Measurements from ENCODE around the gene SMCHD1.

Gene SMCHD1

DNA sequence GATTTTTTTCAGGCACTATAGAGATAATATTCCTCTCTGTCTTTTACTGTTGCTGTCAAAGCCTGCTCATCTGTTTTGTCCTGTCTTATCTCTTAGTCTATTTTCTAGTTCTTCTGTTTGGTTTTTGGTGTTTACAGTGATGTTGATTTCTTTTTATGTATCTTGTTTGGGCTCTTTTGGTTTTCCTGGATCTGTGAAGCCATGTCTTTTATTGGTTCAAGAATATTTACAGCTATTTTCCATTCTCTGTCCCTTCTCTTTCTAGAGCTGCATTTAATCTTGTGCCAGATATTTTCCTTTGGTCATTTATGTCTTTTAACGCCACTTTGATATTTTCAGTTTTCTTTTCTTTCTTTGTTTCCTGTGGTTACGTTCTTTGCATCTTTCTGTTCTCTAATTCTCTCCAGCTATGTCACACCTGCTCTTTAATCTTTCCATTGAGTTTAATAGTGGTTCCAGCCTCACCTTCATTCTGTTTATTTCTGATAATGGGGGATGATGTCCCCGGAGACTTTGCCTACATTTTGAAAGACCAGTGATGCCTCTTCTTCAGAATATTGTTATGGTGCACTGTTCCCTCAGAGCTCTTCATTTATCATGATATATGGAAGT, 32.0 kb downstream of the SMCHD1 start:
- TF ChIP-seq POLR2AphosphoS5 (IDR thresholded peaks at IDR 0.05; ENCODE audit: low read depth) (no peak), GABPA (IDR thresholded peaks at IDR 0.05; ENCODE audit: low read depth) (no peak), SPI1 (IDR thresholded peaks at IDR 0.05; ENCODE audit: borderline replicate concordance, low read depth) (no peak)
- TF ChIP-seq, protein P1, sequence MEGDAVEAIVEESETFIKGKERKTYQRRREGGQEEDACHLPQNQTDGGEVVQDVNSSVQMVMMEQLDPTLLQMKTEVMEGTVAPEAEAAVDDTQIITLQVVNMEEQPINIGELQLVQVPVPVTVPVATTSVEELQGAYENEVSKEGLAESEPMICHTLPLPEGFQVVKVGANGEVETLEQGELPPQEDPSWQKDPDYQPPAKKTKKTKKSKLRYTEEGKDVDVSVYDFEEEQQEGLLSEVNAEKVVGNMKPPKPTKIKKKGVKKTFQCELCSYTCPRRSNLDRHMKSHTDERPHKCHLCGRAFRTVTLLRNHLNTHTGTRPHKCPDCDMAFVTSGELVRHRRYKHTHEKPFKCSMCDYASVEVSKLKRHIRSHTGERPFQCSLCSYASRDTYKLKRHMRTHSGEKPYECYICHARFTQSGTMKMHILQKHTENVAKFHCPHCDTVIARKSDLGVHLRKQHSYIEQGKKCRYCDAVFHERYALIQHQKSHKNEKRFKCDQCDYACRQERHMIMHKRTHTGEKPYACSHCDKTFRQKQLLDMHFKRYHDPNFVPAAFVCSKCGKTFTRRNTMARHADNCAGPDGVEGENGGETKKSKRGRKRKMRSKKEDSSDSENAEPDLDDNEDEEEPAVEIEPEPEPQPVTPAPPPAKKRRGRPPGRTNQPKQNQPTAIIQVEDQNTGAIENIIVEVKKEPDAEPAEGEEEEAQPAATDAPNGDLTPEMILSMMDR (IDR thresholded peaks at IDR 0.05; ENCODE audit: insufficient read depth, low read length), result no peak
- TF ChIP-seq, protein P2, sequence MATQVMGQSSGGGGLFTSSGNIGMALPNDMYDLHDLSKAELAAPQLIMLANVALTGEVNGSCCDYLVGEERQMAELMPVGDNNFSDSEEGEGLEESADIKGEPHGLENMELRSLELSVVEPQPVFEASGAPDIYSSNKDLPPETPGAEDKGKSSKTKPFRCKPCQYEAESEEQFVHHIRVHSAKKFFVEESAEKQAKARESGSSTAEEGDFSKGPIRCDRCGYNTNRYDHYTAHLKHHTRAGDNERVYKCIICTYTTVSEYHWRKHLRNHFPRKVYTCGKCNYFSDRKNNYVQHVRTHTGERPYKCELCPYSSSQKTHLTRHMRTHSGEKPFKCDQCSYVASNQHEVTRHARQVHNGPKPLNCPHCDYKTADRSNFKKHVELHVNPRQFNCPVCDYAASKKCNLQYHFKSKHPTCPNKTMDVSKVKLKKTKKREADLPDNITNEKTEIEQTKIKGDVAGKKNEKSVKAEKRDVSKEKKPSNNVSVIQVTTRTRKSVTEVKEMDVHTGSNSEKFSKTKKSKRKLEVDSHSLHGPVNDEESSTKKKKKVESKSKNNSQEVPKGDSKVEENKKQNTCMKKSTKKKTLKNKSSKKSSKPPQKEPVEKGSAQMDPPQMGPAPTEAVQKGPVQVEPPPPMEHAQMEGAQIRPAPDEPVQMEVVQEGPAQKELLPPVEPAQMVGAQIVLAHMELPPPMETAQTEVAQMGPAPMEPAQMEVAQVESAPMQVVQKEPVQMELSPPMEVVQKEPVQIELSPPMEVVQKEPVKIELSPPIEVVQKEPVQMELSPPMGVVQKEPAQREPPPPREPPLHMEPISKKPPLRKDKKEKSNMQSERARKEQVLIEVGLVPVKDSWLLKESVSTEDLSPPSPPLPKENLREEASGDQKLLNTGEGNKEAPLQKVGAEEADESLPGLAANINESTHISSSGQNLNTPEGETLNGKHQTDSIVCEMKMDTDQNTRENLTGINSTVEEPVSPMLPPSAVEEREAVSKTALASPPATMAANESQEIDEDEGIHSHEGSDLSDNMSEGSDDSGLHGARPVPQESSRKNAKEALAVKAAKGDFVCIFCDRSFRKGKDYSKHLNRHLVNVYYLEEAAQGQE (IDR thresholded peaks at IDR 0.05; ENCODE audit: insufficient replicate concordance, low read depth), result no peak
- no peaks in the 10 kb centered on the region for H3K27me3 ChIP-seq (ENCODE audit: insufficient read depth, poor library complexity, severe bottlenecking)
- DNase-seq (ENCODE audit: low read depth in 1 of 2, low spot score in 1 of 2), result no peak
- no peak overlapping the region for H3K27ac ChIP-seq (replicated peaks)
- H3K4me3 ChIP-seq (replicated peaks; ENCODE audit: insufficient read depth, low read length), result no peak overlapping the region

DNA sequence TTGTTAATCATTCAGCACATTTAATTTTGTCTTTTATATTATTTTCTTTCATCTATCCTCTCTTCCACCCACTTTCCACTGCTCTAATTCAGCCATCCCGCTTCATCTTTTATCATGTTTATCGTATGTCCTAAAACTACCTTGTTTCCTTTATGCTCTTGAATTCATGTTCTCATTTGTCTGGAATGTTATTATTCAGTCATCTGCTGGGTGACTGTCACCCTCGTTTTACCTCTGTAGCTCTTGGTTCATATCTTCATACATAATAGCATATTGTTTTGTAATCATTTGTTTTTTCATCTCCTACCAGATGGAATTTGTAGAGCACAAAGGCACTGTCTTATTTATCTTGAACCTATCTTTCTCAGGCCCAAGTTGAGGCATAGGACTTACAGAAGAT, 37.0 kb downstream of the SMCHD1 start:
- Histone ChIP-seq H3K4me3 (replicated peaks; ENCODE audit: insufficient read depth, low read length) (no peak overlapping the region), H3K27ac (replicated peaks) (no peak overlapping the region), H3K27me3 (ENCODE audit: insufficient read depth, poor library complexity, severe bottlenecking) (no peaks in the 10 kb centered on the region)
- DNase-seq (ENCODE audit: low read depth in 1 of 2, low spot score in 1 of 2), result no peak
- TF ChIP-seq GABPA (IDR thresholded peaks at IDR 0.05; ENCODE audit: low read depth) (no peak), POLR2AphosphoS5 (IDR thresholded peaks at IDR 0.05; ENCODE audit: low read depth) (no peak), SPI1 (IDR thresholded peaks at IDR 0.05; ENCODE audit: borderline replicate concordance, low read depth) (no peak)
- TF ChIP-seq, protein P2 (IDR thresholded peaks at IDR 0.05; ENCODE audit: insufficient replicate concordance, low read depth), result no peak
- TF ChIP-seq, protein P1 (IDR thresholded peaks at IDR 0.05; ENCODE audit: insufficient read depth, low read length), result no peak

DNA sequence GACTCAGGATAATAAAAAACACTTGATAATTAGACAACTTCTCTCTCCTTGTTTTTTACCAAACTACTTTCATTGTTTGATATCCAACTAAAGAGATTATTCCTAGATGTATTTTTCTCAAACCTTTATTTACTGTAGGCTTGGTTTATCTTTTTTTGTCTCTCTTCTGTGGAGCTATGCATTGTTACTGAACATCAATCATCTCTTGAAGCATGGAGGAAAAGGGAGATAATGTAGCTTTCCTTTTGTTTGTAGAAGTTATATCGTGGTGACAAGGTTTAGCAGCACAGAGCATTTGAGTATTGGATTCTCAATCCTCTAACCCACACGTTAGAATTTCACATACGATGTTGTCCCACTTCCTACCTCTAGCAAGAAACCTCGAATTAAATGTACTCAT, 41.7 kb downstream of the SMCHD1 start:
- no peak for DNase-seq (ENCODE audit: low read depth in 1 of 2, low spot score in 1 of 2)
- Histone ChIP-seq H3K27ac (replicated peaks) (no peak overlapping the region), H3K27me3 (ENCODE audit: insufficient read depth, poor library complexity, severe bottlenecking) (no peaks in the 10 kb centered on the region), H3K4me3 (replicated peaks; ENCODE audit: insufficient read depth, low read length) (no peak overlapping the region)
- TF ChIP-seq, protein P2 (IDR thresholded peaks at IDR 0.05; ENCODE audit: insufficient replicate concordance, low read depth), result no peak
- TF ChIP-seq, protein P1 (IDR thresholded peaks at IDR 0.05; ENCODE audit: insufficient read depth, low read length), result no peak
- no peak for TF ChIP-seq GABPA (IDR thresholded peaks at IDR 0.05; ENCODE audit: low read depth)
- TF ChIP-seq SPI1 (IDR thresholded peaks at IDR 0.05; ENCODE audit: borderline replicate concordance, low read depth), result no peak
- no peak for TF ChIP-seq POLR2AphosphoS5 (IDR thresholded peaks at IDR 0.05; ENCODE audit: low read depth)

Data from HL-60 (cell line).